ENCODE results near the gene SH3PXD2A. TPM values are rescaled to one million over a fixed set of nuclear protein-coding genes. Genes with fewer than 3 reads are reported as not detected.

Gene SH3PXD2A
- total and polyA plus RNA-seq, 9 of the 15 experiments (the other 6 are each of a cell fraction or from before 2014, with no cell fraction given), result 0.41 to 9.3 (median 2.5) TPM

GRCh38 chr10:103612462-103613365 is 242.7 kb downstream of the SH3PXD2A start (continued):
- TF ChIP-seq NFE2 (IDR thresholded peaks at IDR 0.05; ENCODE audit: low read depth), result peak; percentile 17; the same call in 1 of the 2 replicates
- TF ChIP-seq SMAD3 (CRISPR knock-in tag; conservative IDR thresholded peaks at IDR 0.05), result 0 out of 2 replicates have a peak, but pooled peaks have one; percentile 12
- TF ChIP-seq KDM1A (IDR thresholded peaks at IDR 0.05), result no peak
- TF ChIP-seq CREB5 (CRISPR knock-in tag; IDR thresholded peaks at IDR 0.05), result no peak
- TF ChIP-seq HLTF (IDR thresholded peaks at IDR 0.05), result no peak
- peak; percentile 24; the same call in 1 of the 2 replicates for TF ChIP-seq GMEB1 (CRISPR knock-in tag; IDR thresholded peaks at IDR 0.05)
- peak; percentile 55; the same call in 1 of the 2 replicates for TF ChIP-seq ZNF766 (CRISPR knock-in tag; conservative IDR thresholded peaks at IDR 0.05)
- TF ChIP-seq EGR1 (conservative IDR thresholded peaks at IDR 0.05), result peak; percentile 77
- TF ChIP-seq FOSL1 (tag; conservative IDR thresholded peaks at IDR 0.05), result peak; percentile 82
- no peak for TF ChIP-seq SOX6 (IDR thresholded peaks at IDR 0.05)
- no peak for TF ChIP-seq ATF4 (CRISPR knock-in tag; IDR thresholded peaks at IDR 0.05)
- 0 out of 2 replicates have a peak, but pooled peaks have one; percentile 26 for TF ChIP-seq ETV1 (tag; conservative IDR thresholded peaks at IDR 0.05; ENCODE audit: low read depth)
- 0 out of 2 replicates have a peak, but pooled peaks have one; percentile 46 for TF ChIP-seq NR4A1 (CRISPR knock-in tag; IDR thresholded peaks at IDR 0.05)
- peak; percentile 35; the same call in 1 of the 2 replicates for TF ChIP-seq NR4A1 (tag; IDR thresholded peaks at IDR 0.05)
- TF ChIP-seq BHLHE40 (IDR thresholded peaks at IDR 0.05; ENCODE audit: low read length), result peak; percentile 73
- TF ChIP-seq ARID1B (IDR thresholded peaks at IDR 0.05), result peak; percentile 44
- 0 out of 2 replicates have a peak, but pooled peaks have one; percentile 32 for TF ChIP-seq L3MBTL2 (IDR thresholded peaks at IDR 0.05)
- TF ChIP-seq ZNF589 (CRISPR knock-in tag; IDR thresholded peaks at IDR 0.05; ENCODE audit: low read depth), result peak; percentile 69; the same call in 1 of the 2 replicates
- TF ChIP-seq DACH1 (IDR thresholded peaks at IDR 0.05; ENCODE audit: partially characterized antibody), result peak; percentile 25
- no peak for TF ChIP-seq ZNF24 (IDR thresholded peaks at IDR 0.05)
- no peak for TF ChIP-seq CEBPG (CRISPR knock-in tag; IDR thresholded peaks at IDR 0.05)
- no peak for TF ChIP-seq CEBPG (tag; conservative IDR thresholded peaks at IDR 0.05 in 1 of 2, IDR thresholded peaks at IDR 0.05 in 1 of 2)
- peak; percentile 50; the same call in 1 of the 2 replicates for TF ChIP-seq CXXC5 (CRISPR knock-in tag; IDR thresholded peaks at IDR 0.05)
- no peak for TF ChIP-seq ZFPM2 (CRISPR knock-in tag; IDR thresholded peaks at IDR 0.05)
- 0 out of 2 replicates have a peak, but pooled peaks have one; percentile 37 for TF ChIP-seq SMAD4 (CRISPR knock-in tag; conservative IDR thresholded peaks at IDR 0.05)

All from K562 (cell line).